ENCODE measurements around the gene BAG5. TPM values are rescaled to one million over a fixed set of nuclear protein-coding genes. Genes with fewer than 3 reads are reported as not detected.
A peak's percentile ranks its signal among the peaks of the same experiment; 100 is the strongest.
"Not testable (repeated sequence)": the region's sequence is repeated elsewhere in the genome, so short reads cannot be mapped to it uniquely, and the experiment has no call there.

BAG5 gene
- total and polyA plus RNA-seq, 2 donors (not counting 1 experiment from before 2014, with no cell fraction given): 7.4 to 31.6 TPM

DNA sequence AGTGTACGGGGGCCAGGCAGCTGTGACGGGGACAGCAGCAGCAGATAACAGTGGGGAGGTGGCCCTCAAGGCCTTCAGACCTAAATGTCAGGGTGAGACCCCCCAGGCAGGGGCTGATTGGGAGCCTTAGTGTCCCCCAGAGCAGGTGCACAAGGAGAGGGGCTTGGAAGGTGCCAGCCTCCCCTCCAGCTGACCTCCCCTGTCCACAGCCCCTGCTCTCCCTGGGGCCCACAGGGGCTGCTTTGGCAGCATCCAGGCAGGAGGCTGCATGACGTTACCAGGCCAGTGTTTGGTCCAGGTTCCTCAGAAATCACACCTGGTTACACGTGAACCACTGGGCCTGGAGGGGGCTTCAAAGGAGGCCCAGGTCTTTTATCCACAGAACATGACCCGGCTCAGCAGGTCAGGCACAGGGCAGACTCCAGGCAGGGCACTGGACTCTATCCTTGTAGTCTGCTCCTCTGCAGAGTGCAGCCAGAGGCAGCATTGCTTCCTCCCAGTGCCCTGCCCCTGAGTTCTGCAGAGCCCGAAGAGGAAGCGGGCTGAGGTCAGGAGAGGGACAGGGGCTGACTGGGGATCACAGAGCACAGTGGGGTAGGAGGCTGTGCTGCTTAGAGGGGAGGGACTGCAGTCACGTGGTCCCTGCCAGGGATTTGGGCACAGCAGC lies 36.1 kb downstream of the BAG5 start:
- intact Hi-C loops (cut with micrococcal nuclease): loop anchor here (5.0 kb wide), 1 partner anchor 934 kb away; the partner anchor contains the start of gene RCOR1
- H2AFZ ChIP-seq (ENCODE audit: insufficient read depth, low read depth, low read length, poor library complexity, severe bottlenecking): no peak overlapping the region
- H3K27me3 ChIP-seq (replicated peaks in 1 of 4; ENCODE audit: control extremely low read depth in 1 of 4, control insufficient read depth in 3 of 4, insufficient read depth in 4 of 4, low read length in 3 of 4): peaks cover 0 to 18% (median 6%) of the 10 kb centered on the region in 4 experiments
- H3K79me2 ChIP-seq (ENCODE audit: control insufficient read depth, insufficient read depth, low read length): peaks cover 23% of the 10 kb centered on the region
- ChIA-PET CTCF (interaction anchor here (0.6 to 6.2 kb wide), 5 partner anchors 8 to 133 kb away, joined by 3 to 42 read pairs (median 5); partner anchors contain the start of gene BAG5), POLR2A (interaction anchor here (1.4 kb wide), 1 partner anchor 36 kb away, joined by 4 read pairs; the partner anchor contains the start of gene BAG5)
- Mint-ChIP-seq H3K4me1 (peaks cover 51% of the 10 kb centered on the region), H3K9me3 (ENCODE audit: insufficient read depth) (no peaks in the 10 kb centered on the region), H3K27me3 (peaks cover 3% of the 10 kb centered on the region), H3K4me3 (no peak overlapping the region), H3K27ac (peak overlapping the region; percentile 41)
- H4K20me1 ChIP-seq (ENCODE audit: control insufficient read depth, insufficient read depth, low read length, poor library complexity, severe bottlenecking): peaks cover 21% of the 10 kb centered on the region
- no peak overlapping the region for H3K4me2 ChIP-seq (replicated peaks; ENCODE audit: low read depth, low read length, poor library complexity, severe bottlenecking)
- TF ChIP-seq EZH2 (IDR thresholded peaks at IDR 0.05; ENCODE audit: borderline replicate concordance, insufficient read depth, low read depth, low read length, poor library complexity, severe bottlenecking): no peak
- TF ChIP-seq, protein P1, sequence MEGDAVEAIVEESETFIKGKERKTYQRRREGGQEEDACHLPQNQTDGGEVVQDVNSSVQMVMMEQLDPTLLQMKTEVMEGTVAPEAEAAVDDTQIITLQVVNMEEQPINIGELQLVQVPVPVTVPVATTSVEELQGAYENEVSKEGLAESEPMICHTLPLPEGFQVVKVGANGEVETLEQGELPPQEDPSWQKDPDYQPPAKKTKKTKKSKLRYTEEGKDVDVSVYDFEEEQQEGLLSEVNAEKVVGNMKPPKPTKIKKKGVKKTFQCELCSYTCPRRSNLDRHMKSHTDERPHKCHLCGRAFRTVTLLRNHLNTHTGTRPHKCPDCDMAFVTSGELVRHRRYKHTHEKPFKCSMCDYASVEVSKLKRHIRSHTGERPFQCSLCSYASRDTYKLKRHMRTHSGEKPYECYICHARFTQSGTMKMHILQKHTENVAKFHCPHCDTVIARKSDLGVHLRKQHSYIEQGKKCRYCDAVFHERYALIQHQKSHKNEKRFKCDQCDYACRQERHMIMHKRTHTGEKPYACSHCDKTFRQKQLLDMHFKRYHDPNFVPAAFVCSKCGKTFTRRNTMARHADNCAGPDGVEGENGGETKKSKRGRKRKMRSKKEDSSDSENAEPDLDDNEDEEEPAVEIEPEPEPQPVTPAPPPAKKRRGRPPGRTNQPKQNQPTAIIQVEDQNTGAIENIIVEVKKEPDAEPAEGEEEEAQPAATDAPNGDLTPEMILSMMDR (IDR thresholded peaks at IDR 0.05): no peak
- ATAC-seq (ENCODE audit: low read depth) (no peak), DNase-seq (no peak)
- no peak overlapping the region for H3K4me3 ChIP-seq (ENCODE audit: control extremely low read depth in 1 of 5, extremely low read depth in 1 of 5, insufficient read depth in 1 of 5, low read depth in 2 of 5, low read length in 4 of 5)
- 73% methylated on average over 8 of the region's 8 CpGs for WGBS (ENCODE audit: insufficient coverage)
- peaks cover 0 to 5% of the 10 kb centered on the region in 2 experiments for H3K36me3 ChIP-seq (replicated peaks in 1 of 2; ENCODE audit: control extremely low read depth in 1 of 2, control insufficient read depth in 1 of 2, extremely low read depth in 1 of 2, insufficient read depth in 2 of 2, low read length in 1 of 2)
- H3K27ac ChIP-seq (ENCODE audit: low read length in 2 of 2): no peak overlapping the region
- peaks cover 43 to 57% of the 10 kb centered on the region in 2 donors for H3K4me1 ChIP-seq (ENCODE audit: control insufficient read depth in 2 of 2, insufficient read depth in 2 of 2, low read length in 2 of 2)
- no peak overlapping the region for H3K9ac ChIP-seq (ENCODE audit: low read length)
- H3K9me3 ChIP-seq (ENCODE audit: control extremely low read depth in 1 of 3, control insufficient read depth in 2 of 3, insufficient read depth in 1 of 3, low read length in 2 of 3): peaks cover 0 to 10% (median 0%) of the 10 kb centered on the region in 3 donors

DNA sequence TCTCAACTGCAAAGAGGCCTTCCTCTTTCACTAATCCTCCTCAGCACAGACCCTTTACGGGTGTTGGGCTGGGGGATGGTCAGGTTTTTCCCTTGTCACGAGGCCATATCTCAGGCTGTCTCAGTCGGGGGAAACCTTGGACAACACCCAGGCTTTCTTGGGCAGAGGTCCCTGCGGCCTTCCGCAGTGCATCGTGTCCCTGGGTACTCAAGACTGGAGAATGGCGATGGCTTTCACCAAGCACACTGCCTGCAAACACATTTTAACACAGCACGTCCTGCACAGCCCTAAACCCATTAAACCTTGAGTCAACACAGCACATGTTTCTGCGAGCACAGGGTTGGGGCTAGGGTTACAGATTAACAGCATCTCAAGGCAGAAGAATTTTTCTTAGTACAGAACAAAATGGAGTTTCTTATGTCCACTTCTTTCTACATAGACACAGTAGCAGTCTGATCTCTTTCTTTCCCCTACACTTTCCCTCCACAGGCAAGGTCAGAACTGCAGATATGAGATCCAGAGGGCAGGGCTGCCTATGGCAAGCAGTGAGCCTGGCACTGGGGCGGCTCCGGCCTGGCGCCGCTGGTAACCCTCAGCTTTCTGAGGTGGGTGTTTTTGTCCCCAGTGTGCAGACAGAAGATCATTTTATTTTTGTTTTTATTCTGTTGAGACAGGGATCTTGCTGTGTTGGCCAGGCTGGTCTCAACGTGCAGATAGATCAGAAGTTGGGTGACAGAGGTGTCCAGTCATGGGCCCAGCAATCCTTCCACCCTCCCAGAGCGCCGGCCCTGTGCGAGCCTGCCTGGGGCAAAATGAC lies 36.8 kb downstream of the BAG5 start:
- Histone ChIP-seq H3K4me1 (ENCODE audit: control insufficient read depth in 2 of 2, insufficient read depth in 2 of 2, low read length in 2 of 2) (peaks cover 46 to 57% of the 10 kb centered on the region in 2 donors), H3K9me3 (ENCODE audit: control extremely low read depth in 1 of 3, control insufficient read depth in 2 of 3, insufficient read depth in 1 of 3, low read length in 2 of 3) (peaks cover 0 to 10% (median 0%) of the 10 kb centered on the region in 3 donors), H3K27me3 (replicated peaks in 1 of 4; ENCODE audit: control extremely low read depth in 1 of 4, control insufficient read depth in 3 of 4, insufficient read depth in 4 of 4, low read length in 3 of 4) (peaks cover 0 to 24% (median 8%) of the 10 kb centered on the region in 4 experiments), H4K20me1 (ENCODE audit: control insufficient read depth, insufficient read depth, low read length, poor library complexity, severe bottlenecking) (peaks cover 14% of the 10 kb centered on the region), H3K79me2 (ENCODE audit: control insufficient read depth, insufficient read depth, low read length) (peaks cover 16% of the 10 kb centered on the region)
- POLR2A ChIA-PET; H2AFZ ChIP-seq (ENCODE audit: insufficient read depth, low read depth, low read length, poor library complexity, severe bottlenecking); H3K9ac ChIP-seq (ENCODE audit: low read length); H3K4me2 ChIP-seq (replicated peaks; ENCODE audit: low read depth, low read length, poor library complexity, severe bottlenecking); H3K27ac ChIP-seq (ENCODE audit: low read length in 2 of 2); DNase-seq; H3K36me3 ChIP-seq (replicated peaks in 1 of 2; ENCODE audit: control extremely low read depth in 1 of 2, control insufficient read depth in 1 of 2, extremely low read depth in 1 of 2, insufficient read depth in 2 of 2, low read length in 1 of 2); H3K9me3 Mint-ChIP-seq (ENCODE audit: insufficient read depth); H3K27me3 Mint-ChIP-seq; H3K4me3 Mint-ChIP-seq; H3K4me3 ChIP-seq (ENCODE audit: control extremely low read depth in 1 of 5, extremely low read depth in 1 of 5, insufficient read depth in 1 of 5, low read depth in 2 of 5, low read length in 4 of 5); ATAC-seq (ENCODE audit: low read depth): not testable (repeated sequence)
- 85% methylated on average over 16 of the region's 17 CpGs for WGBS (ENCODE audit: insufficient coverage)
- CTCF ChIA-PET: interaction anchor here (5.8 kb wide), 1 partner anchor 7 kb away, joined by 42 read pairs; no protein-coding TSS in a partner anchor
- peak overlapping the region; percentile 41 for H3K27ac Mint-ChIP-seq
- intact Hi-C loops (cut with micrococcal nuclease): loop anchor here (5.0 kb wide), 1 partner anchor 933 kb away; the partner anchor contains the start of gene RCOR1
- H3K4me1 Mint-ChIP-seq: peaks cover 47% of the 10 kb centered on the region

Data from B cell (primary cell).